Measurements from ENCODE around the gene CLDN20. TPM values are rescaled to one million over a fixed set of nuclear protein-coding genes. Genes with fewer than 3 reads are reported as not detected.

Gene CLDN20
- total RNA-seq, 2 donors from 2014 or later: not detected

- DNase-seq (ENCODE audit: low spot score) (no peak), ATAC-seq (ENCODE audit: insufficient number of reproducible peaks, low FRiP score, low read depth) (no peak)
- Histone ChIP-seq H3K36me3 (no peaks in the 10 kb centered on the region), H3K4me1 (ENCODE audit: control insufficient read depth in 1 of 2, low read depth in 2 of 2) (peaks cover 23 to 30% of the 10 kb centered on the region in 2 donors), H3K9me3 (no peaks in the 10 kb centered on the region), H3K27me3 (replicated peaks; ENCODE audit: insufficient read depth) (no peaks in the 10 kb centered on the region), H3K4me3 (no peak overlapping the region), H3K27ac (no peak overlapping the region)
- TF ChIP-seq, protein P1, sequence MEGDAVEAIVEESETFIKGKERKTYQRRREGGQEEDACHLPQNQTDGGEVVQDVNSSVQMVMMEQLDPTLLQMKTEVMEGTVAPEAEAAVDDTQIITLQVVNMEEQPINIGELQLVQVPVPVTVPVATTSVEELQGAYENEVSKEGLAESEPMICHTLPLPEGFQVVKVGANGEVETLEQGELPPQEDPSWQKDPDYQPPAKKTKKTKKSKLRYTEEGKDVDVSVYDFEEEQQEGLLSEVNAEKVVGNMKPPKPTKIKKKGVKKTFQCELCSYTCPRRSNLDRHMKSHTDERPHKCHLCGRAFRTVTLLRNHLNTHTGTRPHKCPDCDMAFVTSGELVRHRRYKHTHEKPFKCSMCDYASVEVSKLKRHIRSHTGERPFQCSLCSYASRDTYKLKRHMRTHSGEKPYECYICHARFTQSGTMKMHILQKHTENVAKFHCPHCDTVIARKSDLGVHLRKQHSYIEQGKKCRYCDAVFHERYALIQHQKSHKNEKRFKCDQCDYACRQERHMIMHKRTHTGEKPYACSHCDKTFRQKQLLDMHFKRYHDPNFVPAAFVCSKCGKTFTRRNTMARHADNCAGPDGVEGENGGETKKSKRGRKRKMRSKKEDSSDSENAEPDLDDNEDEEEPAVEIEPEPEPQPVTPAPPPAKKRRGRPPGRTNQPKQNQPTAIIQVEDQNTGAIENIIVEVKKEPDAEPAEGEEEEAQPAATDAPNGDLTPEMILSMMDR (IDR thresholded peaks at IDR 0.05): no peak
Measured at GRCh38 chr6:155269765-155270164, 6.0 kb downstream of the CLDN20 start.

DNA sequence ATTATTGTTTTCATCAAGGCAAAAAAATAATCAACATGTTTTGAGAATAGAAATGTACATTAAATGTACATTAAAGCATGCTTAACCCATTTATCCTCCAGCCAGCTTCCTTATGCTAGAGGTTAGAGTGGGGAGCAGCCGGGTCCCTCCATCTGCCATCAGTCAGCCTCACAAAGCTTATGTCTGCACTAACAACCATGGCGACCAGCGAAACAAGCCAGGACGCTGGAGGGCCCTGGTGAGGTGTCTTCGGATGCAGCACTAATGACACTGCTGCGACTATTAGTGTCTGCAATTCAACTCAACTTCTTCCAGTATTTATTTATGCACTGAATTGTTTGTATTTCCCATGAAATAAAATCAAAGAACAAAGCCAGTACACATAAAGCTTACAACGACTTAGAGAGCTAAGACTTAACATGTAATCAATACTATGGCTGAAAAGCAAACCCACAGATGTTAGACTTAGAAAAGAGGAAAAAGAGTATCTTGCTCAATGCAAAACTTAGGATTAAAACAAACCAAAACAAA, 6.8 kb downstream of the CLDN20 start:
- ATAC-seq (ENCODE audit: insufficient number of reproducible peaks, low FRiP score, low read depth) (no peak), DNase-seq (ENCODE audit: low spot score) (no peak)
- Histone ChIP-seq H3K4me3 (no peak overlapping the region), H3K27ac (no peak overlapping the region), H3K36me3 (no peaks in the 10 kb centered on the region), H3K4me1 (ENCODE audit: control insufficient read depth in 1 of 2, low read depth in 2 of 2) (peaks cover 23 to 33% of the 10 kb centered on the region in 2 donors), H3K9me3 (no peaks in the 10 kb centered on the region), H3K27me3 (replicated peaks; ENCODE audit: insufficient read depth) (no peaks in the 10 kb centered on the region)
- TF ChIP-seq, protein P1 (IDR thresholded peaks at IDR 0.05): no peak

GRCh38 chr6:155271145-155271544, 7.3 kb downstream of the CLDN20 start:
- peaks cover 26 to 38% of the 10 kb centered on the region in 2 donors for H3K4me1 ChIP-seq (ENCODE audit: control insufficient read depth in 1 of 2, low read depth in 2 of 2)
- no peak for DNase-seq (ENCODE audit: low spot score)
- no peak overlapping the region for H3K27ac ChIP-seq

GRCh38 chr6:155272353-155273232, 8.8 kb downstream of the CLDN20 start:
- H3K4me3 ChIP-seq: no peak overlapping the region
- no peak for ATAC-seq (ENCODE audit: insufficient number of reproducible peaks, low FRiP score, low read depth)

More at GRCh38 chr6:155271145-155271544, 7.3 kb downstream of the CLDN20 start:
- Histone ChIP-seq H3K4me3 (no peak overlapping the region), H3K27me3 (replicated peaks; ENCODE audit: insufficient read depth) (no peaks in the 10 kb centered on the region), H3K9me3 (no peaks in the 10 kb centered on the region), H3K36me3 (no peaks in the 10 kb centered on the region)
- no peak for ATAC-seq (ENCODE audit: insufficient number of reproducible peaks, low FRiP score, low read depth)
- TF ChIP-seq, protein P1 (IDR thresholded peaks at IDR 0.05): no peak

DNA sequence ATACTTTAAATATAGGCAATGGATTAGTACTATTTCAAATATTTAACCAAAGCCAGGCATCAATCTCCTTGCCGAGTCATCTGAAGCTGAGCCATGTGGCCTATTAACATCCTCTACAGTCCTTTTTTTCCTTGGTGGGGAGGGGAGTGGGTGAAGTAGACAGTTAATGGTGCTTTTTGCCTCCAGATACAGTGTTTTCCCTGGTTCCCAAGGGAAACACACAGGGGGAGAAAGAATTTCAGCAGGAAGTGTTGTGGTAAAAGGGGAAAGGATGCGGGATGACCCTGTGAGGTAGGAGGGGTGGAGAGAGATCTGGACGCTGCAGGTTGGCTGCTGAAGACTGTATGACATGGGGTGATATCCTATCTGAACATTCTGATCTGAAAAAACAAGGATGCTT, 9.6 kb downstream of the CLDN20 start:
- no peak overlapping the region for H3K4me3 ChIP-seq
- H3K9me3 ChIP-seq: no peaks in the 10 kb centered on the region
- DNase-seq (ENCODE audit: low spot score) (no peak), ATAC-seq (ENCODE audit: insufficient number of reproducible peaks, low FRiP score, low read depth) (no peak)
- H3K4me1 ChIP-seq (ENCODE audit: control insufficient read depth in 1 of 2, low read depth in 2 of 2): peaks cover 27 to 44% of the 10 kb centered on the region in 2 donors
- H3K27ac ChIP-seq: peak overlapping the region; percentile 14 to 43
- H3K27me3 ChIP-seq (replicated peaks; ENCODE audit: insufficient read depth): no peaks in the 10 kb centered on the region
- TF ChIP-seq, protein P1 (IDR thresholded peaks at IDR 0.05): no peak
- H3K36me3 ChIP-seq: no peaks in the 10 kb centered on the region

More at GRCh38 chr6:155272353-155273232, 8.8 kb downstream of the CLDN20 start:
- H3K27ac ChIP-seq: peak overlapping the region; percentile 14 to 43
- H3K27me3 ChIP-seq (replicated peaks; ENCODE audit: insufficient read depth): no peaks in the 10 kb centered on the region
- TF ChIP-seq, protein P1 (IDR thresholded peaks at IDR 0.05): no peak
- H3K4me1 ChIP-seq (ENCODE audit: control insufficient read depth in 1 of 2, low read depth in 2 of 2): peaks cover 27 to 44% of the 10 kb centered on the region in 2 donors
- H3K9me3 ChIP-seq: no peaks in the 10 kb centered on the region
- DNase-seq (ENCODE audit: low spot score): no peak
- no peaks in the 10 kb centered on the region for H3K36me3 ChIP-seq

Measured in thoracic aorta (tissue), 2 donors.